ENCODE results near the gene EEF1A2. TPM values are rescaled to one million over a fixed set of nuclear protein-coding genes. Genes with fewer than 3 reads are reported as not detected.
"Not testable (repeated sequence)": the region's sequence is repeated elsewhere in the genome, so short reads cannot be mapped to it uniquely, and the experiment has no call there.

Gene EEF1A2
- total and polyA plus RNA-seq, 8 donors: 0.27 to 0.62 (median 0.39) TPM

DNA sequence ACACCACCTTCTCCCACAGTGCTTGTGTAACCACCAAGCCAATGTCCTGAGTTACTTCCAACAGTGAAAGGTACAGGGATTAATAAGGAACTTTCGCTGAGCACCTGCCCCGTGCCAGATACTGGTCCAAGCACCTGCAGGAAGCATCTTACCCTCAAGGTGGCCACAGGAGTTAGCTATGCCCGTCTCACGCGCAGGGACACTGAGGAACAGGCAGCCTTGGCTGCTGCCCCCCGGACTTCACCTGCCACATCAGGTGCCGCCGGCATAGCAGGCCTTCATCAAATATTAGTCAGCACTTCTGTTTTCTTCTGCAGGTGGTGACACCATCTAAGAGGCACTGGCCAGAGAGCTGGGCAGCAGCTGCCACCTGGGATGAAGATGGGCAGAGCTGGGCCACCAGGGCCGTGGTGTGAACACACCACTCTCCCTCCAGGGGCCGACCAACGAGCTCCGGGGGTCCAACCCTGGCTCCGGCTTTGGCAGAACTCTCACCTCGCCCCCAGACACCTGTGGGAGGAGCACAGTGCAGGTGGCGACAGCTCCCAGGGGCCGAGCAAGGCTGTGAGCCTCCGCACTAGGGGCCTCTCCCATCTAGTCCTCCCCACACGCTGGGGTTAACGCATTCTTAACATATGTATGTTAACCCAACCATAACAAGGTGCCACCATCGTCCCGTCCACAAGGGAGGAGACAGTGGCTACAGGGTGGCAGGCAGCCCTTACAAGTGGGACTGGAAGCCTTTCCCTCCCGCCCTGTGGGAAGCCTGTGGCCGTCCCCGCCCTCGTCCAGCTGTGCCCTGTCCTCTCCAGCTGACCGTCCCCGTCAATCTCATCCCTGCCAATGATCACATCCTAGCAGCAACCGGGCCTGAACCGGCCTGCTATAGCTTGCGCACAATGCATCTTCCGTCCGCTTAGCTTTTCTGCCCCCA, 18.8 kb upstream of the EEF1A2 start:
- H3K4me3 ChIP-seq: no peak overlapping the region
- H3K4me1 ChIP-seq: peaks cover 11 to 31% of the 10 kb centered on the region in 2 donors
- ATAC-seq (no peak), DNase-seq (peak in 1 of 4 donors; percentile 71)
- H3K27ac ChIP-seq: no peak overlapping the region
- H3K9me3 ChIP-seq: no peaks in the 10 kb centered on the region
- intact Hi-C loops (cut with DNase I): no loop called here
- H3K27me3 ChIP-seq: peaks cover 0 to 14% of the 10 kb centered on the region in 2 donors
- peaks cover 0 to 7% of the 10 kb centered on the region in 2 donors for H3K36me3 ChIP-seq
- TF ChIP-seq, protein P1, sequence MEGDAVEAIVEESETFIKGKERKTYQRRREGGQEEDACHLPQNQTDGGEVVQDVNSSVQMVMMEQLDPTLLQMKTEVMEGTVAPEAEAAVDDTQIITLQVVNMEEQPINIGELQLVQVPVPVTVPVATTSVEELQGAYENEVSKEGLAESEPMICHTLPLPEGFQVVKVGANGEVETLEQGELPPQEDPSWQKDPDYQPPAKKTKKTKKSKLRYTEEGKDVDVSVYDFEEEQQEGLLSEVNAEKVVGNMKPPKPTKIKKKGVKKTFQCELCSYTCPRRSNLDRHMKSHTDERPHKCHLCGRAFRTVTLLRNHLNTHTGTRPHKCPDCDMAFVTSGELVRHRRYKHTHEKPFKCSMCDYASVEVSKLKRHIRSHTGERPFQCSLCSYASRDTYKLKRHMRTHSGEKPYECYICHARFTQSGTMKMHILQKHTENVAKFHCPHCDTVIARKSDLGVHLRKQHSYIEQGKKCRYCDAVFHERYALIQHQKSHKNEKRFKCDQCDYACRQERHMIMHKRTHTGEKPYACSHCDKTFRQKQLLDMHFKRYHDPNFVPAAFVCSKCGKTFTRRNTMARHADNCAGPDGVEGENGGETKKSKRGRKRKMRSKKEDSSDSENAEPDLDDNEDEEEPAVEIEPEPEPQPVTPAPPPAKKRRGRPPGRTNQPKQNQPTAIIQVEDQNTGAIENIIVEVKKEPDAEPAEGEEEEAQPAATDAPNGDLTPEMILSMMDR (IDR thresholded peaks at IDR 0.05): no peak

DNA sequence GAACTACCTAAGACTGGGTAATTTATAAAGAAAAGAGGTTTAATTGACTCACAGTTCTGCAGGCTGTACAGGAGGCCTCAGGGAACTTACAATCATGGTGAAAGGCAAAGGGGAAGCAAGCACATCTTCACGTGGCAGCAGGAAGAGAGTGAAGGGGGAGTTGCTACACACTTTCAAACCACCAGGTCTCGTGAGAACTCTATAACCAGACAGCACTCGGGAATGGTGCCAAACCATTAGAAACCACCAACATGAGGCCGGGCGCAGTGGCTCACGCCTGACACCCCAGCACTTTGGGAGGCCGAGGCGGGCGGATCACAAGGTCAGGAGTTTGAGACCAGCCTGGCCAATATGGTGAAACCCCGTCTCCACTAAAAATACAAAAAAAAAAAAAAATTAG, 15.6 kb upstream of the EEF1A2 start:
- intact Hi-C loops (cut with DNase I); DNase-seq; H3K4me3 ChIP-seq; H3K36me3 ChIP-seq; H3K4me1 ChIP-seq; H3K27ac ChIP-seq; ATAC-seq; H3K9me3 ChIP-seq: not testable (repeated sequence)
- peaks cover 0 to 33% of the 10 kb centered on the region in 2 donors for H3K27me3 ChIP-seq

DNA sequence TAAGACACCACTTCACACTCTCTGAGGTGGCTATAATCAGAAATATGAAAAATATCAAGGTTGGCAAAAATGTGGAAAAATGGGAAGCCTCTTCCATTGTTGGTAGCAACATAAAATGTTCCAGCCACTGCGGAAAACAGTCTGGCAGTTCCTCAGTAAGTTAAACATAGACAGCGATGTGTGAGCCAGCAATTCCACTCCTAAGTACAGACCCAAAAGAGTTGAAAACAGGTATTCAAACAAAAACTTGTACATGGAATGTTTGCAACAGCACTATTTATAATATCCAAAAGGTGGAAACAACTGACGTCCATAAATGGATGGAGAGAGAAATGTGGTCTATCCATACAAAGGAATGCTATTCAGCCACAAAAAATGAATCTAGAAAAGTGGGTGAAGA, 14.3 kb upstream of the EEF1A2 start:
- Histone ChIP-seq H3K4me1 (no peaks in the 10 kb centered on the region), H3K27ac (no peak overlapping the region), H3K27me3 (peaks cover 0 to 37% of the 10 kb centered on the region in 2 donors), H3K4me3 (no peak overlapping the region), H3K9me3 (no peaks in the 10 kb centered on the region), H3K36me3 (no peaks in the 10 kb centered on the region)
- no peak for ATAC-seq
- DNase-seq: no peak
- TF ChIP-seq, protein P1 (IDR thresholded peaks at IDR 0.05): no peak
- intact Hi-C loops (cut with DNase I): no loop called here

DNA sequence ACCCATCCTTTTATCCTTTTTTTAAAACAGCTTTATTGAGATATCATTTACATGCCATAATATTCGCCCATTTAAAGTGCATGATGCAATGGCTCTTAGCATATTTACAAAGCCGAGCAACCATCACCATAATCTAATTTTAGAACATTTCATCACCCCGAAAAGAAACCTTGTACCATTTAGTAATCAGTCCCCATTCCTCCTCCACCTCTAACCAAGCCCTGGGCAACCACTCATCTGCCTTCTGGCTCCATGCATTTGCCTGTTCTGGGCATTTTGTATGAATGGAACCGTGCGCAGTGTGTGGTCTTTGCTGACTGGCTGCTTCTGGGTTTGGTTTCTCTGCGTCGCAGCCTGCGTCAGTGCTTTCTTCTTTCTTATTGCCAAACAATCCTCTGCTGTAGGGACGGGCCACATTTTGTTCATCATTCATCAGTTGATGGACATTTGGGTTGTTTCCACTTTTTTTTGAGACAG, 10.2 kb upstream of the EEF1A2 start:
- DNase-seq: no peak
- H3K4me3 ChIP-seq: no peak overlapping the region
- no peaks in the 10 kb centered on the region for H3K36me3 ChIP-seq
- TF ChIP-seq, protein P1 (IDR thresholded peaks at IDR 0.05): no peak
- no peaks in the 10 kb centered on the region for H3K4me1 ChIP-seq
- H3K27ac ChIP-seq: no peak overlapping the region
- intact Hi-C loops (cut with DNase I): no loop called here
- ATAC-seq: no peak
- H3K9me3 ChIP-seq: peaks cover 0 to 10% of the 10 kb centered on the region in 2 donors
- H3K27me3 ChIP-seq: peaks cover 0 to 72% of the 10 kb centered on the region in 2 donors

DNA sequence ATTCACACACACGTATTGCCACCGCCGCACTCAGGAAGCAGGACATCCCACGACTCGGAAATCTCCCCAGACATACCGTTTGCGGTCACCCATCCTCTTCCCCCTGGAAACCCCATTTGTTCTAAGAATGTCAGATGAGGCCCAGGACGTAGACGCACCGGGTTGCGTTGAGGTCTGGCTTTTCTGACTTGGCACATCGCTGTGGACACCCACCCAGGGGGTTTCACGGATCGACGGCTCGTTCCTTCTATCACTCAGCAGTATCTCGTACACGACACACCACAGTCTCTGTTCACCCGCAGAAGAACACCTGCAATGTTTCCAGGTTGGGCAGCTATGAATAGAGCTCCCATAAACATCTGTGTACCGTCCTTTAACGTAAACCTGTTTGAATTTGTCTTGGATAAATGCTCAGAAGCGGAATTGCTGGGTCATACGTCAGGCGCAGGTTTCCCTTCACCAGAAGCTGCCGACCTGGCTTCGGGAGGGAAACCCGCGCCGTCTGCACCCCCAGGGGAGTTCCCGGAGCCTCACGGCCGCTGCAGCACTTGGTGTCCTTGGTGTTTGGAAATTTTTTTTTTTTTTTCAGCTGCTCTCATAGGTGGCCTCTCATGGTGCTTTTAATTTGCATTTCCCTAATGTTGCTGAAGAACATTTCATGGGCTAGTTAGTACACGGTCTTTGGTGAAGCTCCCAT, 9.3 kb upstream of the EEF1A2 start:
- Histone ChIP-seq H3K9me3 (peaks cover 0 to 10% of the 10 kb centered on the region in 2 donors), H3K4me1 (no peaks in the 10 kb centered on the region), H3K27ac (no peak overlapping the region), H3K4me3 (no peak overlapping the region), H3K27me3 (peaks cover 0 to 81% of the 10 kb centered on the region in 2 donors), H3K36me3 (no peaks in the 10 kb centered on the region)
- ATAC-seq: no peak
- TF ChIP-seq, protein P1 (IDR thresholded peaks at IDR 0.05): no peak
- intact Hi-C loops (cut with DNase I): no loop called here
- DNase-seq: peak in 1 of 4 donors; percentile 40

Measured in left lung (tissue), 10 donors.